Activated CD8-positive, alpha-beta T cell treated with anti-CD3 and anti-CD28 coated beads for 36 hours (primary cell): ENCODE results near the gene ETFB. TPM values are rescaled to one million over a fixed set of nuclear protein-coding genes. Genes with fewer than 3 reads are reported as not detected.
A peak's percentile ranks its signal among the peaks of the same experiment; 100 is the strongest.

Experiments used
- ATAC-seq: fragments of 200-7000 bp; cut with Tn5 transposase; one replicate; pipeline ENCODE4 v1.10.0; 2021; ENCODE audit warnings: mild to moderate bottlenecking, moderate library complexity
- CTCF ChIA-PET: fragments of 350-600 bp; sonication (Branson Sonifier 250); formaldehyde crosslinking; loops from one replicate; lab custom pipeline; 2021; ENCODE audit warnings: antibody characterized with exemption; lab: Charles Lee
- POLR2A ChIA-PET: fragments of 350-600 bp; sonication (Branson Sonifier 250); formaldehyde crosslinking; loops from one replicate; lab custom pipeline; 2021; ENCODE audit warnings: antibody characterized with exemption; lab: Charles Lee
- DNase-seq: peaks from one replicate; pipeline ENCODE4 v3.0.0-alpha.2; 2020
- H3K27ac Mint-ChIP-seq: one replicate; pipeline ENCODE4 v1.8.0; 2021; ENCODE audit warnings: mild to moderate bottlenecking, mixed read lengths
- H3K27me3 Mint-ChIP-seq: one replicate; pipeline ENCODE4 v1.8.0; 2021; ENCODE audit warnings: mixed read lengths
- H3K36me3 Mint-ChIP-seq: one replicate; pipeline ENCODE4 v1.8.0; 2021; ENCODE audit warnings: low read depth, mixed read lengths
- H3K4me1 Mint-ChIP-seq: one replicate; pipeline ENCODE4 v1.8.0; 2021; ENCODE audit warnings: low read depth, mixed read lengths
- H3K4me3 Mint-ChIP-seq: one replicate; pipeline ENCODE4 v1.8.0; 2021; ENCODE audit warnings: mild to moderate bottlenecking, moderate library complexity, mixed read lengths
- H3K9me3 Mint-ChIP-seq: one replicate; pipeline ENCODE4 v1.8.0; 2021; ENCODE audit warnings: mixed read lengths
- CTCF ChIP-seq: fragments of 200-600 bp; IDR thresholded peaks from one replicate; pipeline ENCODE4 v1.8.0; 2022; ENCODE audit warnings: antibody characterized with exemption, mild to moderate bottlenecking
- intact Hi-C: fragments of 100-400 bp; cut with micrococcal nuclease; formaldehyde crosslinking; loops from one replicate; pipeline ENCODE4 v1.10.0; 2022
- total RNA-seq, 2 experiments: library from RNA; stranded (reverse); gene quantifications; one replicate each; pipeline ENCODE4 v1.2.3, GENCODE V29; 2021

ETFB gene
- total RNA-seq, 2 experiments from 2014 or later: 151 to 162 TPM

GRCh38 chr19:51371186-51371690, 5.0 kb upstream of the ETFB start:
- ChIA-PET POLR2A (interaction anchor here (1.4 to 5.1 kb wide), 5 partner anchors 9 to 70 kb away, joined by 3 to 40 read pairs (median 4); partner anchors contain the start of gene LIM2), CTCF (interaction anchor here (2.1 kb wide), 1 partner anchor 28 kb away, joined by 5 read pairs; no protein-coding TSS in a partner anchor)
- Mint-ChIP-seq H3K27me3 (no peaks in the 10 kb centered on the region), H3K27ac (peak overlapping the region; percentile 94), H3K9me3 (peaks cover 3% of the 10 kb centered on the region), H3K4me1 (peaks cover 56% of the 10 kb centered on the region), H3K4me3 (peak overlapping the region; percentile 98), H3K36me3 (peaks cover 44% of the 10 kb centered on the region)
- intact Hi-C loops: no loop called here
- ATAC-seq: no peak
- no peak for TF ChIP-seq CTCF
- no peak for DNase-seq

GRCh38 chr19:51370230-51370629, 4.0 kb upstream of the ETFB start:
- ATAC-seq: no peak
- ChIA-PET CTCF (interaction anchor here (0.7 to 1.8 kb wide), 3 partner anchors 11 to 51 kb away, joined by 3 to 5 read pairs (median 4); no protein-coding TSS in a partner anchor), POLR2A (interaction anchor here (0.6 to 5.1 kb wide), 4 partner anchors 10 to 225 kb away, joined by 3 to 40 read pairs (median 10); partner anchors contain the start of gene LIM2)
- Mint-ChIP-seq H3K9me3 (peaks cover 3% of the 10 kb centered on the region), H3K4me3 (peak overlapping the region; percentile 98), H3K36me3 (peaks cover 47% of the 10 kb centered on the region), H3K4me1 (peaks cover 49% of the 10 kb centered on the region), H3K27ac (peak overlapping the region; percentile 94), H3K27me3 (no peaks in the 10 kb centered on the region)
- TF ChIP-seq CTCF: no peak
- DNase-seq: no peak
- intact Hi-C loops: no loop called here

DNA sequence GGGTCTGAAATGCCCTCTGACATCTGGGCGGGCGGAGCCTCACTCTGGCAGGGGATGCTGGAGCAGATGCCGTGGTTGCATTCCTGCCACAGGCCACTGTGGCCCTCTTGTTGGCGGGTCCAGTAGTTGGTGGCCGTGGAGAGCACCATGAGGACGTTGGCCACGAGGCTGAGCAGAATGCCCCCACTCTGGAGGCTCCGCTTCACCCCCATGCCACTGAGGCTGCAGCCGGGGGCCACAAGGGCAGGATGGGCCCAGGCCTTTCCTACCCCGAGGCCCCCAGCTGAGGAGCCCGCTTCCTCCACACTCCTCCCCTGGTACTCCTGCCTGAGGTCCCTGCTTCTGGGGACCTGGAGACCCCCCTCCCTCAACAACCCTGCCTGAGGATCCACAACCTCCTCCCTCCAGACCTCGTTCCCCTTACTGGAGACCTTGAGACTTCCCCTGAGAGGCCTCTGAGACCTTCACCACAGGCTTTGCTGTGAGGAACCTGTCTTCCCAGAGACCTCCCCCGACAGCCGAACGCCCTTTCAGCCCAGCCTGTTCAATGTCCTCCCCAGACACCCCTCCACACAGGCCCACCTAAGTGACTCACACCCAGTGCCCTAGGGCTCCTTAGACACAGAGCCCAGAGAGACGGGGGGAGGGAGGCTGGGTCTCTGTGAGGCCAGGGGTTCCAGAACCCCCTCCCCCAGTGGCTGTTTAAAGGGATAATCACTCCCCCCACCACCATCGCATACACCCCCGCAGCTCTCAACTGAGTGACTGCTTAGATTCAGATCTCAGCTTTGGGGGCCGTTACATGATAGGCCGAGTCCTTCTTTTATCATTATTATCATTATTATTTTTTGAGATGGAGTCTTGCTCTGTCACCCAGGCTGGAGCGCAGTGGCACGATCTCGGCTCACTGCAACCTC, 2.4 kb upstream of the ETFB start, which contains the start of gene CLDND2:
CLDND2 (minus strand) TSS at position 638 of the 917 bp plus-strand sequence; CDS start at position 212, 426 bp downstream.
- TF ChIP-seq CTCF: no peak
- H3K27ac Mint-ChIP-seq: peak within 1 kb of the TSS; percentile 98
- DNase-seq (peak; percentile 72), ATAC-seq (no peak)
- no peaks in the 10 kb centered on the region for H3K9me3 Mint-ChIP-seq
- H3K4me3 Mint-ChIP-seq: peak within 1 kb of the TSS; percentile 98
- peaks cover 50% of the 10 kb centered on the region for H3K36me3 Mint-ChIP-seq
- peaks cover 46% of the 10 kb centered on the region for H3K4me1 Mint-ChIP-seq
- POLR2A ChIA-PET: interaction anchor here (0.6 to 1.6 kb wide), 8 partner anchors 9 to 72 kb away, joined by 3 to 11 read pairs (median 4); partner anchors contain the start of genes SIGLEC10 and VSIG10L
- H3K27me3 Mint-ChIP-seq: no peaks in the 10 kb centered on the region
- intact Hi-C loops: no loop called here
- CTCF ChIA-PET: interaction anchor here (1.0 to 1.8 kb wide), 8 partner anchors 9 to 146 kb away, joined by 3 to 9 read pairs (median 4); no protein-coding TSS in a partner anchor

- Mint-ChIP-seq H3K27ac (peak overlapping the region; percentile 98), H3K9me3 (no peaks in the 10 kb centered on the region), H3K27me3 (no peaks in the 10 kb centered on the region), H3K36me3 (peaks cover 49% of the 10 kb centered on the region), H3K4me3 (peak overlapping the region; percentile 98), H3K4me1 (peaks cover 45% of the 10 kb centered on the region)
- TF ChIP-seq CTCF: no peak
- ChIA-PET POLR2A (interaction anchor here (0.6 to 1.6 kb wide), 8 partner anchors 8 to 73 kb away, joined by 3 to 11 read pairs (median 4); partner anchors contain the start of genes SIGLEC10 and VSIG10L), CTCF (interaction anchor here (0.7 to 1.7 kb wide), 7 partner anchors 8 to 147 kb away, joined by 3 to 9 read pairs (median 4); no protein-coding TSS in a partner anchor)
- intact Hi-C loops: no loop called here
- DNase-seq: peak; percentile 100
- peak; percentile 84 for ATAC-seq
Observed at GRCh38 chr19:51367565-51368365, 1.6 kb upstream of the ETFB start.
